ENCODE results near the gene PRKN.

PRKN gene

GRCh38 chr6:162244031-162244430, 483.5 kb downstream of the PRKN start:
- Histone ChIP-seq H3K36me3 (ENCODE audit: insufficient read depth) (no peaks in the 10 kb centered on the region), H3K79me2 (ENCODE audit: insufficient read depth, low read depth) (no peaks in the 10 kb centered on the region), H3K4me1 (ENCODE audit: low read depth, poor library complexity, severe bottlenecking) (no peaks in the 10 kb centered on the region), H3K9ac (no peak overlapping the region), H4K20me1 (ENCODE audit: insufficient read depth) (no peaks in the 10 kb centered on the region), H3K4me3 (IDR thresholded peaks at IDR 0.05; ENCODE audit: insufficient read depth, low read depth, low read length) (no peak overlapping the region), H2AFZ (ENCODE audit: low read depth) (no peak overlapping the region), H3K27me3 (ENCODE audit: insufficient read depth, low read depth) (no peaks in the 10 kb centered on the region), H3K4me2 (no peak overlapping the region), H3K27ac (no peak overlapping the region)
- TF ChIP-seq CTCF (conservative IDR thresholded peaks at IDR 0.05; ENCODE audit: low read depth, low read length) = no peak

GRCh38 chr6:162242915-162243314, 484.7 kb downstream of the PRKN start:
- TF ChIP-seq CTCF (conservative IDR thresholded peaks at IDR 0.05; ENCODE audit: low read depth, low read length) = no peak

GRCh38 chr6:162239330-162239729, 488.2 kb downstream of the PRKN start:
- Histone ChIP-seq H4K20me1 (ENCODE audit: insufficient read depth) (no peaks in the 10 kb centered on the region), H3K4me1 (ENCODE audit: low read depth, poor library complexity, severe bottlenecking) (no peaks in the 10 kb centered on the region), H3K9ac (no peak overlapping the region), H3K27me3 (ENCODE audit: insufficient read depth, low read depth) (no peaks in the 10 kb centered on the region), H3K27ac (no peak overlapping the region), H3K4me3 (IDR thresholded peaks at IDR 0.05; ENCODE audit: insufficient read depth, low read depth, low read length) (no peak overlapping the region), H3K4me2 (no peak overlapping the region), H2AFZ (ENCODE audit: low read depth) (no peak overlapping the region), H3K36me3 (ENCODE audit: insufficient read depth) (no peaks in the 10 kb centered on the region), H3K79me2 (ENCODE audit: insufficient read depth, low read depth) (no peaks in the 10 kb centered on the region)
- TF ChIP-seq CTCF (conservative IDR thresholded peaks at IDR 0.05; ENCODE audit: low read depth, low read length) = no peak

More at GRCh38 chr6:162242915-162243314, 484.7 kb downstream of the PRKN start:
- H3K36me3 ChIP-seq (ENCODE audit: insufficient read depth) = no peaks in the 10 kb centered on the region
- no peak overlapping the region for H2AFZ ChIP-seq (ENCODE audit: low read depth)
- H3K9ac ChIP-seq = no peak overlapping the region
- no peak overlapping the region for H3K27ac ChIP-seq
- no peaks in the 10 kb centered on the region for H3K27me3 ChIP-seq (ENCODE audit: insufficient read depth, low read depth)
- no peak overlapping the region for H3K4me3 ChIP-seq (IDR thresholded peaks at IDR 0.05; ENCODE audit: insufficient read depth, low read depth, low read length)
- H3K79me2 ChIP-seq (ENCODE audit: insufficient read depth, low read depth) = no peaks in the 10 kb centered on the region
- H3K4me2 ChIP-seq = no peak overlapping the region
- no peaks in the 10 kb centered on the region for H3K4me1 ChIP-seq (ENCODE audit: low read depth, poor library complexity, severe bottlenecking)
- no peaks in the 10 kb centered on the region for H4K20me1 ChIP-seq (ENCODE audit: insufficient read depth)

GRCh38 chr6:162238675-162239074, 488.9 kb downstream of the PRKN start:
- no peak overlapping the region for H3K9ac ChIP-seq
- H3K4me2 ChIP-seq = no peak overlapping the region
- H3K27ac ChIP-seq = no peak overlapping the region
- TF ChIP-seq CTCF (conservative IDR thresholded peaks at IDR 0.05; ENCODE audit: low read depth, low read length) = no peak
- no peaks in the 10 kb centered on the region for H4K20me1 ChIP-seq (ENCODE audit: insufficient read depth)
- H3K36me3 ChIP-seq (ENCODE audit: insufficient read depth) = no peaks in the 10 kb centered on the region
- H3K4me1 ChIP-seq (ENCODE audit: low read depth, poor library complexity, severe bottlenecking) = no peaks in the 10 kb centered on the region
- no peak overlapping the region for H2AFZ ChIP-seq (ENCODE audit: low read depth)
- no peaks in the 10 kb centered on the region for H3K79me2 ChIP-seq (ENCODE audit: insufficient read depth, low read depth)
- H3K4me3 ChIP-seq (IDR thresholded peaks at IDR 0.05; ENCODE audit: insufficient read depth, low read depth, low read length) = no peak overlapping the region
- H3K27me3 ChIP-seq (ENCODE audit: insufficient read depth, low read depth) = no peaks in the 10 kb centered on the region
